Measurements from ENCODE around the gene CCDC85B. TPM values are rescaled to one million over a fixed set of nuclear protein-coding genes. Genes with fewer than 3 reads are reported as not detected.
"Not testable (repeated sequence)": the region's sequence is repeated elsewhere in the genome, so short reads cannot be mapped to it uniquely, and the experiment has no call there.

Gene CCDC85B
- total and polyA plus RNA-seq, 9 donors, result 14.2 to 23.9 (median 21.8) TPM

DNA sequence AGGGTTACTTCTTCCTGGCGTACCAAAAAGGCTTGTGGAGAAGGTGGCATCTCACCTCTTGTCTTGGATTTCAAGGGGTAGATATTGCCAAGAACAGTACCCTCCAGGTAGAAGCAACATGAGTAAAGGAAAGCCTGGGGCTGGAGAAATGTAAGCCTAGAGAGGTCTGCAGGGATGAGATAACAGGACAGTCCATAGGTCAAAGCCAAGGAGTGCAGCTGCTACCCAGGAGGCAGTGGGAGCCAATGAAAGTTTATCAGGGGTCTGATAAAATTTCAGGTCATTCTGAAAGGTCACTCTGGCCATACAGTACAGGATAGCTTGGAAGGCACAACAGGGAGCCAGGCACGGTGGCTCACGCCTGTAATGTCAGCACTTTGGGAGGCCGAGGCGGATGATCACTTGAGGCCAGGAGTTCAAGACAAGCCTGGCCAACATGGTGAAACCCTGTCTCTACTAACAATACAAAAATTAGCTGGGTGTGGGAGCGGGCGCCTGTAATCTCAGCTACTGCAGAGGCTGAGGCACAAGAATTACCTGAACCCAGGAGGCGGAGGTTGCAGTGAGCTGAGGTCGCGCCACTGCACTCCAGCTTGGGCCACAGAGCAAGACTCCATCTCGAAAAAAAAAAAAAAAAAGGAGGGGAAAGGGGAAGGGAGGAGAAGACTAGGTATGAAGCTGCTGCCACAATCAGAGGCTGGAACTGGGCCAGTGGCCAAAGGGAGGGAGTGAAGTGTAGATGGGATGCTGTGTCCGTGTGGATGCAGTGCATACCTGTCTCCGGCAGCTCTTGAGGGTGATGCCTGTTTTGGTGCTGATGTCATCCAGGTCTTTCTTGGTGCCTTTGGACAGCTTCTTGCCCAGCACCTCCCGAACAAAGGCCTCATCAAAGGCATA is 3.4 kb upstream of the CCDC85B start:
- peak; percentile 24 for DNase-seq
- Histone ChIP-seq H3K4me3 (ENCODE audit: low read length) (peak overlapping the region; percentile 89), H3K9me3 (replicated peaks; ENCODE audit: control insufficient read depth, low read depth, low read length) (no peaks in the 10 kb centered on the region), H3K4me1 (ENCODE audit: control insufficient read depth, insufficient read depth, low read length) (peaks cover 43% of the 10 kb centered on the region), H3K36me3 (ENCODE audit: control insufficient read depth, insufficient read depth, low read length) (peaks cover 47% of the 10 kb centered on the region), H3K27me3 (ENCODE audit: control insufficient read depth, insufficient read depth, low read length) (peaks cover 4% of the 10 kb centered on the region), H3K27ac (ENCODE audit: low read length) (peak overlapping the region; percentile 99)
- 83% methylated on average over 5 of the region's 14 CpGs for WGBS (ENCODE audit: insufficient coverage)

DNA sequence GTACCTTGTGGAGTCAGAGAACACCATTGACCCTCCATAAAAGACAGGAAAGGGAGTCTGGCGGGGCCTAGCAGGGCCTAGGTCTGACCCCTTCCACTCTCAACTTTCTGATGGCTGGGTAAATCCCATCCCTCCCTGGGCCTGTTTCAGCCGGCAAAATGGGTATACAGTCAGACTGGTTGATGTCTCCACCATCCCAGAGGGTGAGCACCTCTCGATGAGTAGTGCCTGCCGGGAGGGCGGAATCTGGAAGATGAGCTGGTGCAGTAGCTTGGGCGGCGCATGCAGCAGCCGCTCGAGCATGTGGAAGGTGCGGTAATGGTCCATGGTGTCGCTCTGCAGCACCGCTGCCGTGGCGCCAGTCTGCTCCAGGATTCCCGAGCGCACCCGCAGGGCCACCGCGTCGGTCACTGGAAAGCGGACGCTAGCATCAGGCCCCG is 2.7 kb upstream of the CCDC85B start:
- Histone ChIP-seq H3K4me3 (ENCODE audit: low read length) (peak overlapping the region; percentile 89), H3K27me3 (ENCODE audit: control insufficient read depth, insufficient read depth, low read length) (peaks cover 4% of the 10 kb centered on the region), H3K9me3 (replicated peaks; ENCODE audit: control insufficient read depth, low read depth, low read length) (no peaks in the 10 kb centered on the region), H3K36me3 (ENCODE audit: control insufficient read depth, insufficient read depth, low read length) (peaks cover 42% of the 10 kb centered on the region), H3K27ac (ENCODE audit: low read length) (peak overlapping the region; percentile 99), H3K4me1 (ENCODE audit: control insufficient read depth, insufficient read depth, low read length) (peaks cover 50% of the 10 kb centered on the region)
- WGBS (ENCODE audit: insufficient coverage), result 1% methylated on average over 22 of the region's 23 CpGs
- DNase-seq, result no peak

DNA sequence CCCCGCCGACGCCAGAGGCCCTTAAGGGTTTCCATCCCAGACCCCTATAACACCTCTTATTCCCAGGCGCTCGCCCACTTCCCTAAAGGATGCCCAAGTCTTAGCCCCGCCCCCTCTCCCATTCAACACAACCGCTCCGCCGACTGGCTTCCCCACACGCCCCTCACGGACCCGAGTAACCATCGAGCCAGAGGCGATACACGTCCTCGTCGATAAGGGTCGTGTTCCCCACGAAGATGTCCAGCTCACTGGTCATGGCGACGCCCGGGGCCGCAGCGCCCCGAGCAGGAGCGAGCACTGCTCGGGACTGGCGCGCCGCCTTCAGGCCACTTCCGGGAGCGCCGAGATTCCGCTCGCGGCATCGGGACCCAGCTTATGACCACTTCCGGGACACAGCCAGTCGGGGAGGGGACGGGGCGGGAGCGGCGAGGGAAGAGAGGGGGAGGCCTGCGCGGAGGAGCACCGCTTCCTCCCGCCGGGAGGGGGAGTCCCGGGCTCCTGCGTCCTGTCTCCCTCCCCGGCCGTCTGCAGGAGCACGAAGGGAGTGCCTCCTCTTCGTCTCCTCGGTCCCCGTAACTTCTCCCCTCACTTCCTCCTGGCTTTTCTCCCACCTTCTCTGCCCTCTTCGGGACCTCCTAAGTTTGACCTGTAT is 2.2 kb upstream of the CCDC85B start, which contains the start of gene FIBP:
FIBP (minus strand) TSS at position 309 of the 652 bp plus-strand sequence; CDS start at position 256, 53 bp downstream.
- Histone ChIP-seq H3K27ac (ENCODE audit: low read length) (peak within 1 kb of the TSS; percentile 99), H3K36me3 (ENCODE audit: control insufficient read depth, insufficient read depth, low read length) (peaks cover 36% of the 10 kb centered on the region), H3K9me3 (replicated peaks; ENCODE audit: control insufficient read depth, low read depth, low read length) (no peaks in the 10 kb centered on the region), H3K4me3 (ENCODE audit: low read length) (peak within 1 kb of the TSS; percentile 89), H3K27me3 (ENCODE audit: control insufficient read depth, insufficient read depth, low read length) (peaks cover 4% of the 10 kb centered on the region), H3K4me1 (ENCODE audit: control insufficient read depth, insufficient read depth, low read length) (peaks cover 54% of the 10 kb centered on the region)
- peak; percentile 99 for DNase-seq
- 0% methylated on average over 51 of the region's 57 CpGs for WGBS (ENCODE audit: insufficient coverage)

DNA sequence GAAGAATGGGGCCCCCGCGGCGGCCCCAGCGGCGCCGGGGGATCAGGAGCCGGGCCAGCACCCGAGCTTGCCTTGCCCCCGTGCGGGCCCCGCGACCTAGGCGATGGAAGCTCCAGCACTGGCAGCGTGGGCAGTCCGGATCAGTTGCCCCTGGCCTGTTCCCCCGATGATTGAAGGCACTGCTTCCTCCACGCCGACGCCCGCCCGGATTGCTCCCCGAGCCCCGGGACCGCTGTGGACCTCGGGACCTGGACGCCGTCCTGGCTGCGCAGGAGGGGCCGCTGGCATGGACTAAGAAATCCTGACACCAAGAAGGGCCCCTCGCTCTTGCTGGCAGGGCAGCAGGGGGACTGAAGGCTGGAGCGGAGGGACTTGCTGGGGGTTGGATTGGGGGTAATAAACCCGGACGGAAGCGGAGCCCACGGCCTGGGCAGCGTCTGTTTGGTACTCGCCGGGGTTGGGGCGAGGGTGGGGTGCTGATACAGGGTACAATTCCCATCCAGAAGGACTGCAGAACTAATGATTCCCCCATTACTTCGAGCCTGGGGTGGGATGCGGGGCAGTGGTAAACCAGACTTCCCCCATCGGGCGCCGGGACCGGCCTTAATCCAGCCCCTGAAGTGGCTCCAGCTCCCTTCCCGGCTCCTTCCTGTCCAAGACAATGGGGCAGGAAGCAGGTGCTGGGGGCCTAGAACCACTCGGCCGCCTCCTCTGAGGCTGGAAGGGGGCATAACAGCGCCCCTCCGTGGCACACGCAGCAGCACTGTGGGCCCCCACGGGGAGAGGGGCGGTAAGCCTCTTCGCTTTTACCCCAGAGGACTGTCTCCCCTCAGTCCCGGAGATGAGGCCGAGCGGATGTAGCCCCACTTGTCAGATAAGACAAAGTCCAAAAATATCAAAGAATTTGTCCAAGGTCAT is 1.0 kb downstream of the CCDC85B start:
- Histone ChIP-seq H3K27ac (ENCODE audit: low read length) (peak overlapping the region; percentile 87), H3K27me3 (ENCODE audit: control insufficient read depth, insufficient read depth, low read length) (peaks cover 4% of the 10 kb centered on the region), H3K9me3 (replicated peaks; ENCODE audit: control insufficient read depth, low read depth, low read length) (no peaks in the 10 kb centered on the region), H3K36me3 (ENCODE audit: control insufficient read depth, insufficient read depth, low read length) (peaks cover 6% of the 10 kb centered on the region), H3K4me1 (ENCODE audit: control insufficient read depth, insufficient read depth, low read length) (peaks cover 55% of the 10 kb centered on the region), H3K4me3 (ENCODE audit: low read length) (peak overlapping the region; percentile 66)
- peak; percentile 62 for DNase-seq
- WGBS (ENCODE audit: insufficient coverage), result 2% methylated on average over 42 of the region's 57 CpGs

DNA sequence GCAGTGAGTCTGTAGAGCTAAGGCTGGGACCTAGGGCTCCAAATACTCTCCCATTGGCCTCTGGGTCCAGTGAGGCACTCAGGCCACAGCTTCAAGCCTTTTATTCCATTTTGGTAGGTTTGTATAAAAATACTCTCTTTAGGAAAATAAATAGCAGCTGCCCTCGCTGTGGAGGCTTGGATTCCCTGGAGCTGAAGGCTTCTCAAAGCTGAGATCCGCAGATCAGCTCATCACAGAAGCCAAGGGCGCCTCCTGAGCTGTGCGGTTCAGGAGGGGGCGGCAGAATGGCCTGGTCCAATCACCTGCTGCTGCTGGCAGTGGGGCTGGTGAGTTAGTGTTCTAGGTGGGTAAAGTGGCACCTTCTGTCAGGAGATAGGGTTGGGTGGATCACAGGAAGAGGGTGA is 1.7 kb downstream of the CCDC85B start:
- WGBS (ENCODE audit: insufficient coverage), result 40% methylated on average over 1 of the region's 5 CpGs
- peak overlapping the region; percentile 87 for H3K27ac ChIP-seq (ENCODE audit: low read length)
- peak overlapping the region; percentile 66 for H3K4me3 ChIP-seq (ENCODE audit: low read length)
- peaks cover 55% of the 10 kb centered on the region for H3K4me1 ChIP-seq (ENCODE audit: control insufficient read depth, insufficient read depth, low read length)
- peaks cover 10% of the 10 kb centered on the region for H3K27me3 ChIP-seq (ENCODE audit: control insufficient read depth, insufficient read depth, low read length)
- not testable (repeated sequence) for H3K36me3 ChIP-seq (ENCODE audit: control insufficient read depth, insufficient read depth, low read length); DNase-seq; H3K9me3 ChIP-seq (replicated peaks; ENCODE audit: control insufficient read depth, low read depth, low read length)

DNA sequence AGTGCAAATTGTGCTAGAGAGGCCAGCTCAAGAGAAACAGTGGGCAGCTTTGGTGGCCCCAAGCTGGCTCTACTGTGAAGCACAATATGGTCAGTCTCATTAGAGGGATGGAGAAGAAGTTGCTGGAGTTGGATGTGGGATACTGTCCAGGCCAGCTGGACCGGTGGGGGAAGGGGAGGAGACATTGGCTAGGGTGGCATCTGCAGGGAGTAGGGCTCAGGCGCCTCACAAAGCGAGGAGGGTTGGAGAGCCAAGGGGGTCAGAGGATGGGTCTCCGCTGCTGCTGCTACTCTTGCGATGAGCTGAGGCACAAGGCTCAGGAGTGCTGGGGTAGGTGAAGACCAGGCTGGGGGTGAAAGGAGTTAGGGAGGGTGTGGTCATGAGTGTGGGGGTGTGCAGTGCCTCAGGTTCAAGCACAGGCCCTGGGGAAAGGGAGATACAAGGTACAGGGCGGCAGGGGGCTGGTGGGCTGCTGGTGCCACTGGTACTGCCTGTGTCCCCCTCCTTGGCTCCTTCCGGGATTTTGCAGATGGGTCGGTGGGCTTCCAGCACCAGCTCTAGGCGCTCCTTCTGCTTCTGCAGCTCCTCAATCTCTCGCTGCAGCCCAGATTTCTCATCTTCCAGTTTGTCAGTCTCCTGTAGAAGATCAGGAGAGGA is 2.3 kb downstream of the CCDC85B start:
- H3K27me3 ChIP-seq (ENCODE audit: control insufficient read depth, insufficient read depth, low read length), result peaks cover 16% of the 10 kb centered on the region
- peak overlapping the region; percentile 87 for H3K27ac ChIP-seq (ENCODE audit: low read length)
- H3K36me3 ChIP-seq (ENCODE audit: control insufficient read depth, insufficient read depth, low read length), result no peaks in the 10 kb centered on the region
- 72% methylated on average over 8 of the region's 10 CpGs for WGBS (ENCODE audit: insufficient coverage)
- peaks cover 49% of the 10 kb centered on the region for H3K4me1 ChIP-seq (ENCODE audit: control insufficient read depth, insufficient read depth, low read length)
- no peak overlapping the region for H3K4me3 ChIP-seq (ENCODE audit: low read length)
- no peak for DNase-seq
- H3K9me3 ChIP-seq (replicated peaks; ENCODE audit: control insufficient read depth, low read depth, low read length), result no peaks in the 10 kb centered on the region

DNA sequence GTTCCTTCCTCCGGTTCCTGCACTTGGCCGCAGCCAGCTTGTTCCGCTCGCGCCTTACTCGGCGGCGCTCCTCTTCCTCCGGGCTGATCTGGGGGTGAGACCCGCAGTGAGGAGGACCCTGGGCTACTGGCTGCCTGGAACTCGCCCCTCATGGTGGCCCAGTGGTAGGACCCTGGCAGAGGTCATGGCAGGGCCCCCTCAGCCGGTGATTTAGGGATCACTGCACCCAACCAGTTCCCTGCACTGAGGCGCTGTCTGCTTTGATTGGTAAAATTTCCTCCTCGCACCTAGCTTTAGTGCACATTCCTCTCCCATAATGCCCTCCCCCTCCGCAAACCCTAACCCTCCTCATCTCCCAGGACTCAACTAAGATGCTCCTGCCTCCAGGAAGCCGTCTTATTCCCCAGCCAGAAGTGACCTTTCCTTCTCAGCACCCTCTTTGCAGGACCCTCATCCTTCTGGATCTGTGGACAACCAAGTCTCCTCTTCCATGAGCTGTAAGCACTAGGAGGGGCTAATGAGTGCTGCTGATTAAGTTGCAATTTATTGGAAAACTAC is 3.6 kb downstream of the CCDC85B start:
- Histone ChIP-seq H3K4me3 (ENCODE audit: low read length) (no peak overlapping the region), H3K9me3 (replicated peaks; ENCODE audit: control insufficient read depth, low read depth, low read length) (no peaks in the 10 kb centered on the region)
- 74% methylated on average over 15 of the region's 16 CpGs for WGBS (ENCODE audit: insufficient coverage)

DNA sequence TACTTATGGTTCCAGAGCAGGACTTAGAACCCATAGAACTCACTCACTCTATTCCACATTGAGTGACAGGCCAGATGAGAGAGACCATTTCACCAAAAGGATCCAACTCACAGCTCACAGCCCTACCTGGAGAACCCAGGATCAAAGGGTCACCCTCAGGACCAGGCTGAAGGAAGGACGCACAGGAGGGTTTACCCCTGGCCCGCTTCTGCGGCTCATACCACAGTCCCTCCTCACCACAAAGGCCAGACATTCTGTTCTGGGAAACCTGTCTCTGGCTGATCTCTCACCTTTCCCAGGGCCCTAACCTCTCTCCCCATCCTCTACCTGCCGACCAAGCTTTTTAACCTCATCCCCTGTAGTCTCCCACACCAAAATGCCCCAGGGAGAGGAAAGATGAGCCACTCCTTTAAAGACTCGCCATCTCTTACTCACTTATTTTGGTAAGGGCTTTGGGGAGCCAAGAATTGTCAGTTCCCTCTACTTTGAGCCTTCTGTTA is 5.1 kb downstream of the CCDC85B start:
- Histone ChIP-seq H3K27me3 (ENCODE audit: control insufficient read depth, insufficient read depth, low read length) (peaks cover 43% of the 10 kb centered on the region), H3K27ac (ENCODE audit: low read length) (no peak overlapping the region), H3K4me3 (ENCODE audit: low read length) (no peak overlapping the region), H3K9me3 (replicated peaks; ENCODE audit: control insufficient read depth, low read depth, low read length) (no peaks in the 10 kb centered on the region), H3K36me3 (ENCODE audit: control insufficient read depth, insufficient read depth, low read length) (no peaks in the 10 kb centered on the region), H3K4me1 (ENCODE audit: control insufficient read depth, insufficient read depth, low read length) (peaks cover 42% of the 10 kb centered on the region)
- 89% methylated on average over 3 of the region's 5 CpGs for WGBS (ENCODE audit: insufficient coverage)
- no peak for DNase-seq

More for the DNA sequence above, 3.6 kb downstream of the CCDC85B start:
- H3K27ac ChIP-seq (ENCODE audit: low read length), result peak overlapping the region; percentile 85
- H3K4me1 ChIP-seq (ENCODE audit: control insufficient read depth, insufficient read depth, low read length), result peaks cover 45% of the 10 kb centered on the region
- H3K36me3 ChIP-seq (ENCODE audit: control insufficient read depth, insufficient read depth, low read length), result no peaks in the 10 kb centered on the region
- peaks cover 29% of the 10 kb centered on the region for H3K27me3 ChIP-seq (ENCODE audit: control insufficient read depth, insufficient read depth, low read length)
- no peak for DNase-seq

All from muscle of leg (tissue), 11 donors.